GM19463 (cell line): Measurements from ENCODE around the gene RASSF7.
"Not testable (repeated sequence)": the region's sequence is repeated elsewhere in the genome, so short reads cannot be mapped to it uniquely, and the experiment has no call there.

Source experiments
- ATAC-seq: cut with Tn5 transposase; IDR thresholded peaks from one replicate; pipeline ENCODE4 v1.9.1; 2021; ENCODE audit warnings: mild to moderate bottlenecking, moderate library complexity; ENCODE audit not compliant: unreplicated experiment

RASSF7 gene

GRCh38 chr11:563812-564578 lies 3.2 kb downstream of the RASSF7 start:
- no peak for ATAC-seq

- no peak for ATAC-seq
These were observed 5.2 kb downstream of the RASSF7 start for GRCh38 chr11:565921-566509.

DNA sequence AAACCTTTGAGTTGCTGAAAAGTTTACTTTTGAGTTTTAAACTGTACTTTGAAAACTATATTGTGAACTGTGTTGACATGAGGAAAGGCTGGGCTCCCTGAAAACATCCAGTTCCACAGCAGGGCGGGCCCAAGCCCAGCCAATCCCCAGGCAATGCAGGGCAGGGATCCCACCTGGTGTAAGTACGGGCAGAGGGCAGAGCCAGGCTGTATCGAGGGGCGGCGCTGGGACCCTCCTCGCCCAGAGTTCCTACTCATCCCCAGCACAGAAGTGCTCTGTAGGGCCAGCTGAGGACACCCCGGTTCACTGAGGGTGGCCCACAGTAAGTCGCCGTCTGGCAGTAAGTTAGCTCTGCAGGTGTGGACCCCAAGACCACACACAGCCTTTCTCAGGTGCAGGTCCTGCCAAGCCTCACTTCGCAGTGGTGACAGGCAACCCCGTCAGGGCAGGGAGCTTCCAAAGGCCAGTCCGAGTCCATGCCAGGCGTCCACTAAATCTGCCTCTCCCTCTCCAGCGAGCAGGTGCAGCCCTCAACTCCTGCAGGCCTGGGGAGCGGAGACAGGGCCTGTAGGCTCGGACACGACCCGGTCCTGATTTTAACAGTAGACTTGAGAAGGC lies 6.3 kb downstream of the RASSF7 start:
- no peak for ATAC-seq

DNA sequence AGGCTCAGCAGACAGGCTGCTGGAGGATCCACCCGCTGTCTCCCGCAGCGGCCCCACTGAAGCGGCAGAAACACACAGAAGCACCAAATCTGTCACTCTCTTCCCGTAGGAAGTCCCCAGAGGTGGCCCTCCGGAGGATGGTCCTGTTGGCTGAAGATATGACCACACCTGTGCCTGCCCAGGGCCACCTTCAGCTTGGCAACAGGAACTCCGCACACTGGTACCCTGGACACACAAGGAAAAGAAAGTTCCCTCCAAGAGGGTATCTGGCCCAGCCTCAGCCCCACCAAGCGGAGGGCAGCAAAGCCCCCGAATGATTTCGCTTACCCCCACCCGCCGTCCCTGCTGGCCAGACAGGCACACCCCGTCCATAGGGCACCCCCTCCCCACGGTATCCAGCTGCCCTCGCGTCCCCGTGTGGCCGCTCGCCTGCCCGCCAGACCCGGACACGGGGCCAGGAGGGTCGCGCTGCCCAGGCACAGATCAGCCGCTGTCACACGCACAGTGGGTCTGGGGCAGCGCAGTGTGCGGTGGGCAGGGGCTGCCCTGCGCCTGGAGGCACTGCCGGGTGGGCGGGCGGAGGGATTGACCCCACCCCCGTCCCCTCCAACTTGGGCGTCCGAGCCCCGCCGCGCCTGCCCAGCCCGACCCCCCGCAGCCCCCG lies 7.0 kb downstream of the RASSF7 start:
- no peak for ATAC-seq

- ATAC-seq, result peak; percentile 86
These were observed 7.8 kb downstream of the RASSF7 start for GRCh38 chr11:568306-569157.

- ATAC-seq, result no peak
These were observed 8.6 kb downstream of the RASSF7 start for GRCh38 chr11:569158-569885.

GRCh38 chr11:571802-572185 lies 11.0 kb downstream of the RASSF7 start:
- no peak for ATAC-seq

DNA sequence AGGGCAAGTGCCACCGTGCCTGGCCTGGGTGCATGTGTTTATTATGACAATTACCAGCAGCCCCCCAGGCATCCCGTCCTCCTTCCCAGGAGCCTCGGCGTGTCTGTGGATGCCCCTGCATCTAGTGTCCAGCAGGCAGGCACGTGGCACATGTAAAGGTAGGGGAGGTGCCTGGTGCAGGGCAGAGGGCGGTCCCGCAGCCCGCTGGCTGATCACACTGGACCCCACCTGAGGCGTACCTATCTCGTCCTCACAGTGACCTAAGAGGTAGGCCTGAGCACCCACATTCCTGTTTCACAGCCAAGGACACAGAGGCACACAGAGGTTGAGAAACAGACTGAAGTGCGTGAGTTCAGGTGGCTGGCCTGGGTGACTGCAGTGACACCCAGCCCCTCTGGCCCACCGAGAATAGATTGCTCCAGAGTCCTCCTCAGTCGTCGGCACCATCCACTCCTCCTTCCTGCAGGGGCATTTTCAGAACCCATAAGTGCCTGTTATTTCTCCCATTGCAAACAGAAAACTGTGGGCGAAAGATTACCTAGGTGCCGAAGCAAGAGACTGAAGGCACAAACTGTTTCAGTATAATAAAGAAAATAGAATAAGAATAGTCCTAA lies 12.5 kb downstream of the RASSF7 start:
- no peak for ATAC-seq

- ATAC-seq, result not testable (repeated sequence)
These were observed 13.3 kb downstream of the RASSF7 start for GRCh38 chr11:574031-574570.

DNA sequence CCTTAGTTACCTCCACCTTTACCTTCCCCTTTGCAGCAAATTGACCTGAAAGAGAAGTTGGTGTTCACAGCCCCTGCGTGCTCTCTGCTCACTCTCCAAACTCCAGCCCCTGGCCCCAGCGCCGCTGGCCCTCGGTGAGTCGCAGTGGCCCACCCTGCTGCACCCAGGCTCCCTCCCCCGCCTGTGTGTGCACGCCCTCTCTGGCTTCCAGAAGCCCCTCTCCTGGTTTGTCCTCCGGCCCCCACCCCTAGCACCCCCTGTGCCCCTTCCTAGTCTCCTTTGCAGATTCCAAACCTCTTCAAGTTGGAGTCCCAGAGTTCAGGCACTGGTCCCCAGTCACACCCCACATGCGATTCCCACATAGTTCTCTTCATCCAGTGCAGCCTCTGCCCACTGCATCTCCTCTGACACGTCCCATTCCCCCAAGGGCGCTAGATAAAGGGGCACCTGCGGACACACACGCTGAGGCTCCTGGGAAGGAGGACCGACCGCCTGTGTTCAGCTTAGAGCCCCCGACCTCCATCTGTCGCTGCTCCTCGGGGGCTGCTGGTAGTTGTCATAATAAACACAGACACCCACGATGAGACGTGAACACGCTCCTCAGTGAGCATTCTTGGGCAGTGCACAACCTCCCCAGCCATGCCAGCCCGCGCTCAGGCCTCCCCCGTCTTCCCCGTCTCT lies 14.0 kb downstream of the RASSF7 start:
- no peak for ATAC-seq

- ATAC-seq, result peak; percentile 34
These were observed 14.7 kb downstream of the RASSF7 start for GRCh38 chr11:575313-575995.

DNA sequence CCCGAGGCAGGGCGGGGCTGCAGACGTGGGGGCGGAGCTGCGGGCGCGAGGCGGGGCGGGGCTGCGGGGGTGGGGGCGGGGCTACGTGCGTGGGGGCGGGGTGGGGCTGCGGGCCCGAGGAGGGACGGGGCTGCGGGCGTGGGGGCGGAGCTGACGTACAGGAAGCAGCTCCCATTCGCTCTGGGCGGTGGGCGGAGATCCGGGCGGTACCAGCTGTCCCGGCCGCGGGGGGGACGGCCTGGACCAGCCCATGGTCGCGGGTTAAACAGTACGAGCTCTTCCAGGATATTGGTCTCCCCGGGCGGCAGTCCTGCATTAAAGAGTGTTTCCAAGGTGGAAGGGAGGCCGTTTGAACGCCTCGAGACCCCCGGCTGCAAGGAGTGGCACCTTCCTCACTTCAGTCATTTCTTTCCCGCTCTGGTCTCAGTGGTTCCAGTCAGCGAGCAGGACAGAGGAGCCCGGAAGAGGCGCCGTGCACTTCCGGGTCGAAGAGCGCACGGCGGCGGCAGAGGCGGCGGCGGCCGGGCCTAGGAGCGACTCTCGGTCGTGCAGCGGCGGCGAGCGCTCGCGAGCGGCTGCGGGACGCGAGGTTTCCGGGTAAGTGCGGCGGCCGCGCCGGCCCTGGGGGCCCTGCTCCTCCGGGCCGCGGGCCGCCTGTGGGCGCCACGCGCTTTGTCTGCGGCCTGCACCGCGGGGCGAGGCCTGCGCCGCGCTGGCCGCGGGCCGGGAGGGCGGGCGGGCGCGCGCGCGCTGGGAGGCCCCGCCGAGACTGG lies 15.4 kb downstream of the RASSF7 start, which contains the start of gene PHRF1:
Gene PHRF1, plus strand, starts transcription at position 475 of the 773 bp plus-strand sequence. CDS start 5,043 bp downstream, outside the sequence.
- ATAC-seq, result peak; percentile 86

DNA sequence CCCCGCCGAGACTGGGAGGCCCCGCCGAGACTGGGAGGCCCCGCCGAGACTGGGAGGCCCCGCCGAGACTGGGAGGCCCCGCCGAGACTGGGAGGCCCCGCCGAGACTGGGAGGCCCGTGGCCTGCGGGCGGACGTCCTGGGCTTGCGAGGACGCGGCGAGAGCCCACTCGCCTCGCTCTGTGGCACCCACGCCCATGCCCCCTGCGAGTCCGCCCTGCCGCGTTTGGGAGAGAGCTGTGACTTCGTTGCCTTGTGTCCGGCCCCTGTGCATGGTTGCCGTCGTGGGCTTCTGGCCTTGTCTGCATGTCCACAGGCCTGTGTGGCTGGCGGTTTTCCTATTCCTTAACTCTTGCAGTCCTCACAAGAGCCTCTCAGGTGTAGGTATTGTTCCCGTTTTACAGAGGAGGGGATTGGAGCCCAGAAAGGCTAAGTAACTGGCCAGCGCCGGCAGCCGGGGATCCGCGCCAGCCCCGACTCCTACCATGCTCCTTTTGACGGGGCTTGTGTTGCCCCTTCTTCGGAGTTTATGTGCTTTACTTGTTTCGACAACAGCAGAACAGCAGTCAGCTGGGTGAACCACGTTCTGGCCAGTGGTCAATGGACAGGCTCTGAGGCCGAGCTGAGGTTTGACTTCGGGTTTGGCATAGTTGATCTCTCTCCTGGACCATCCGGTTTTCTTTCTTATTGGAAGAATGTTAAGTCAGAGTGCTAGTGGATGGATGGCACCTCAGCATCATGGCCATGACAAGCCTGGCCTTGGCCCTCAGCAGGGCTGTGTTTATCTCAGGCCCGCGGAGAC lies 16.2 kb downstream of the RASSF7 start:
- no peak for ATAC-seq

DNA sequence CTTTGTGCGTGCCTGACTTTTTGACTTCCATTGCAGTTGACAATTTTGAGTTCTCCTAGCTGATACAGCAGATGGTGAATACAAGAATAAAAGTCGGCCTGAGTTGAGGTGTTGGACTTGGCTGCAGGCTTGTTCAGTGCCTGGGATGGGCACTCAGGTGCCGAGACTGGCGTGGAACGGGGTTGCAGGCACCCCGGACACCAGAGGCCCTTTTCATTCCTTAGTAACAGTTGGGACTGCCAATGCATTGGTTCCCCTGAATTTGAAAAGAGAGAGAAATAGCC lies 16.8 kb downstream of the RASSF7 start:
- ATAC-seq, result no peak

DNA sequence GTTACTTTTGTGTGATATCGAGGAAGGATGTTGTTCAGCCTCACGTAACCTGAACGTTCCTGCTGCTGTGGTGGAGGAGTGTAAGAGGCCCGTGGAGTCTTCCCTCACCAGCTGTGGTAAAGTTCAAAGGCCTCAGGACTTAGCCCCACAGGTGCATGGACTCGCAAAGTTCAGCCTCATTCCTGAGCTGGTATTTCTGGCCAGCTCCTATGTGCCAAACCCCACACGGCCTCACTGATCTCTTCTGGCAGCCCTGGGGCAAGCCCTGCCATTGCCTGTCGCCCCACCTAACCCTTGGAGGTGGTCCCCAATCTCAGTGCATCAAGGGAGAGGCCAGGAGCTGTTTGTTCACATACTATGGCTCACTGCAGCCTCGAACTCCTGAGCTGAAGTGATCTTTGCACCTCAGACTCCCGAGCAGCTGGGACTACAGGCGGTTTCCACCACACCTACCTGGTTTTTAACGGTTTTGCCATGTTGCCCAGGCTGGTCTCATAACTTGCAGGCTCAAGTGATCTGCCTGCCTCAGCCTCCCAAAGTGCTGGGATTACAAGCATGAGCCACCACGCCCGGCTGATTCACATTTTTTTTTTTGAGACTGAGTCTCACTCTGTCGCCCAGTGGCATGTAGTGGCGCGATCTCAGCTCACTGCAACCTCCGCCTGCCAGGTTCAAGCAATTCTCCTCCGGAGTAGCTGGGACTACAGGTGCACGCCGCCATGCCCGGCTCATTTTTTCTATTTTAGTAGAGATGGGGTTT lies 17.7 kb downstream of the RASSF7 start:
- ATAC-seq, result no peak
